GM23248 (cell line): ENCODE data around the gene CACNB2.

Experiments
- EZH2 ChIP-seq: fragments of 200-600 bp; sonication (generic); IDR thresholded peaks from 2 replicates; pipeline ENCODE4 v1.6.1; 2018; ENCODE audit warnings: antibody characterized with exemption, mild to moderate bottlenecking; ENCODE audit not compliant: insufficient read depth, poor library complexity, severe bottlenecking
- EZH2phosphoT487 ChIP-seq: fragments of 200-600 bp; sonication (generic); IDR thresholded peaks from 2 replicates; pipeline ENCODE4 v1.6.1; 2018; ENCODE audit warnings: antibody characterized with exemption, moderate library complexity, mild to moderate bottlenecking, low read depth; ENCODE audit not compliant: insufficient read depth

- TF ChIP-seq EZH2phosphoT487, result no peak
- TF ChIP-seq EZH2, result no peak
Observed at GRCh38 chr10:18298256-18298655, 158.0 kb downstream of the CACNB2 start.
